DMS153 treated with DMSO at 0.1 percent for 48 hours (cell line): ENCODE measurements around the gene TPCN1.

Experiments used
- DNase-seq: peaks from one replicate; lab custom pipeline; 2025; ENCODE audit not compliant: unreplicated experiment; lab: John Stamatoyannopoulos, UW

Gene TPCN1

GRCh38 chr12:113332688-113333417 lies 111.6 kb downstream of the TPCN1 start:
- DNase-seq: no peak

GRCh38 chr12:113333418-113333750 lies 112.1 kb downstream of the TPCN1 start:
- DNase-seq: no peak

GRCh38 chr12:113333877-113334785 lies 112.9 kb downstream of the TPCN1 start:
- no peak for DNase-seq

- peak; percentile 36 for DNase-seq
Observed at GRCh38 chr12:113334786-113335539, 113.7 kb downstream of the TPCN1 start, which contains the start of gene SLC8B1. SLC8B1 (minus strand) TSS chr12:113335109; CDS start chr12:113332878, 2,231 bp downstream.

GRCh38 chr12:113339540-113339939 lies 118.3 kb downstream of the TPCN1 start:
- no peak for DNase-seq

- no peak for DNase-seq
Observed at GRCh38 chr12:113340061-113340460, 118.8 kb downstream of the TPCN1 start.

- DNase-seq: no peak
Observed at GRCh38 chr12:113341535-113341934, 120.3 kb downstream of the TPCN1 start.

- DNase-seq: no peak
Observed at GRCh38 chr12:113345318-113345717, 124.1 kb downstream of the TPCN1 start.

GRCh38 chr12:113346353-113346752 lies 125.1 kb downstream of the TPCN1 start:
- no peak for DNase-seq

- no peak for DNase-seq
Observed at GRCh38 chr12:113347107-113347506, 125.8 kb downstream of the TPCN1 start.

GRCh38 chr12:113347892-113348291 lies 126.6 kb downstream of the TPCN1 start:
- DNase-seq: no peak
